ENCODE data around the gene RARG.

DNA sequence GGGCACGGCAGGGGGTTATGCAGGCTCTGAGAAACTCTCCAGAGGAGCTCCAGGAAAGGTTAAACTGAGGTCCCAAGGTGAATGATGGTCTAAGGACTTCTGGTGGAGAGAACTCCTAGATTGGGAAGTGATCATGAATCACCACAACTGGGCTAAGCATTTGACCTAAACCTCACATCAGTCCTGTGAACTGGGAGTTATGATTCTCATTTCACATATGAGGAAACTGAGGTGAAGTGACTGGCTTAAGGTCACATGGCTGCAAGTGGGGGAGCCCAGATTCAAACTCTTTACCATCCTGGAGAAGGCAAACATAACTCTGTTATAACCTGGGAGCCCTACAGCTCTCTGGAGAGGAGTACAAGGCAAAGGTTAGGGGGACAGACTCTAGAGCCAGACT is 4.2 kb downstream of the RARG start:
- TF ChIP-seq, protein P1, sequence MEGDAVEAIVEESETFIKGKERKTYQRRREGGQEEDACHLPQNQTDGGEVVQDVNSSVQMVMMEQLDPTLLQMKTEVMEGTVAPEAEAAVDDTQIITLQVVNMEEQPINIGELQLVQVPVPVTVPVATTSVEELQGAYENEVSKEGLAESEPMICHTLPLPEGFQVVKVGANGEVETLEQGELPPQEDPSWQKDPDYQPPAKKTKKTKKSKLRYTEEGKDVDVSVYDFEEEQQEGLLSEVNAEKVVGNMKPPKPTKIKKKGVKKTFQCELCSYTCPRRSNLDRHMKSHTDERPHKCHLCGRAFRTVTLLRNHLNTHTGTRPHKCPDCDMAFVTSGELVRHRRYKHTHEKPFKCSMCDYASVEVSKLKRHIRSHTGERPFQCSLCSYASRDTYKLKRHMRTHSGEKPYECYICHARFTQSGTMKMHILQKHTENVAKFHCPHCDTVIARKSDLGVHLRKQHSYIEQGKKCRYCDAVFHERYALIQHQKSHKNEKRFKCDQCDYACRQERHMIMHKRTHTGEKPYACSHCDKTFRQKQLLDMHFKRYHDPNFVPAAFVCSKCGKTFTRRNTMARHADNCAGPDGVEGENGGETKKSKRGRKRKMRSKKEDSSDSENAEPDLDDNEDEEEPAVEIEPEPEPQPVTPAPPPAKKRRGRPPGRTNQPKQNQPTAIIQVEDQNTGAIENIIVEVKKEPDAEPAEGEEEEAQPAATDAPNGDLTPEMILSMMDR (conservative IDR thresholded peaks at IDR 0.05; ENCODE audit: low read depth, low read length), result no peak
- TF ChIP-seq RFX5 (IDR thresholded peaks at IDR 0.05; ENCODE audit: low read depth, low read length) (no peak), POLR2A (IDR thresholded peaks at IDR 0.05; ENCODE audit: low read depth, low read length) (no peak), MXI1 (IDR thresholded peaks at IDR 0.05; ENCODE audit: borderline replicate concordance, low read depth, low read length) (no peak), NFE2L2 (IDR thresholded peaks at IDR 0.05; ENCODE audit: low read depth, low read length) (no peak), SMC3 (IDR thresholded peaks at IDR 0.05; ENCODE audit: low read depth, low read length) (no peak), BHLHE40 (IDR thresholded peaks at IDR 0.05; ENCODE audit: low read depth, low read length) (no peak)
